ENCODE measurements around the gene HCN4.

HCN4 gene

DNA sequence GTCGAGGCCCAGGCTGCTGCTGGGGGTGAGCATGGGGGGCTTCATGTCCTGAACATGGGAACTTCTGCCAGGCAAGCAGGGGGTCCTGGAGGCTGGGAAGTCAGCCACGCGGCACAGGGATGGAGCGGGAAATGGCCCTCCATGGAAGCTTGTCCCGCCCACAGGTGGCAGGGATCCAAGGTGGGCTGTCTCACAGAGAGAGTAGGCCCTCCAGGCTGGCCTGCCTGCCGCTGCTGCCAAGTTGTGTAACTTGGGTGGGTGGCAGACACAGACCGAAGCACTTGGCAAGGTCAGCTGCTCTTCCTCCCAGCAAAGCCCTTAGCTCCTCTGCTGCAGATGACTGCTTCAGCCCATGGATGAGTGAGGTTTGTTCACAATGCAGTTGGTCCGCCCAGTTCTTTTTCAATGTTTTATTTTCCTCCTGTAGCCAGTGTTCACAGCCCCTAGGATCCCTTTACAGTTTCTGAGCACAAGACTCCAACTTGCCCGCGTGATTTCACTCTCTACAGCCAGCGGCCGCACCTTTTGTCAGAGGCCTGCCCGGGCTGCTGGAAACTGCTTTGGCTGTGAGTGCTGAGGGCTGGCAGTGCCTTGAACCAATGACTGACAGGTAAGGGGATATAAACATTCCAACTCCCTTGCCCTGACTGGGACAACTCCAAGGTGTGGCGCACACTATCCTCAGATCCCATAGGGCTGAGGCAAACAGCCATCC is 26.7 kb downstream of the HCN4 start:
- no peak for DNase-seq

DNA sequence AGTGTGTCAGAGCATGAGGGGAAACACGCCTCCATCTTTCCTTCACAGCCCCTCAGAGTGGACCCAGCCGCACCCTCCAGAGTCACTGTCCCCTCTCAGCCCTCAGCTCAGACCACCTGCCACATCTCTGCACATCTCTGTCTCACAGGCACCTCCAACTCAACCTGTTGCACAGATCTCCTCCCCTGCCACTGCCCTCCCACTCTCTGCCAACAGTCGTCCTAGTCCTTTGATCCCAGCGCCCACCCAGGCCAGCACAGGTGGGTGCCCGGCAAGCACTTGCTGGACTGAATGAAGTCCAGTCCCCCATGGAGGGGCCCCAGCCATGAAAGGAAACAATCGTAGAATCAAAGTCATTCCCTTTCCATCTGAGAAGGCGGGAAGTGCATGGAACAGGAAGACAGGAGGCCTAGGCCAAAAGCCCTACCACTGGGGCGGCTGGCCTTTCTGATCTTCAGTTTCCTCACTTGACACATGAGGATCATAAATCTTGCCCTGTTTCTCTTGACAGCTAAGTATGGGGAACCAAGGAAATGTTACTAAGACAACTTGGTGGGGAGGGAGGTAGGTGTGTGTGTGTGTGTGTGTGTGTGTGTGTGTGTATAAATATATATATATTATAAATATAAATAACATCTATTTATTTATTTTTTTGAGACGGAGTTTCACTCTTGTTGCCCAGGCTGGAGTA is 28.1 kb downstream of the HCN4 start:
- no peak for DNase-seq

- DNase-seq: no peak
Observed at GRCh38 chr15:73338606-73339374, 30.0 kb downstream of the HCN4 start.

DNA sequence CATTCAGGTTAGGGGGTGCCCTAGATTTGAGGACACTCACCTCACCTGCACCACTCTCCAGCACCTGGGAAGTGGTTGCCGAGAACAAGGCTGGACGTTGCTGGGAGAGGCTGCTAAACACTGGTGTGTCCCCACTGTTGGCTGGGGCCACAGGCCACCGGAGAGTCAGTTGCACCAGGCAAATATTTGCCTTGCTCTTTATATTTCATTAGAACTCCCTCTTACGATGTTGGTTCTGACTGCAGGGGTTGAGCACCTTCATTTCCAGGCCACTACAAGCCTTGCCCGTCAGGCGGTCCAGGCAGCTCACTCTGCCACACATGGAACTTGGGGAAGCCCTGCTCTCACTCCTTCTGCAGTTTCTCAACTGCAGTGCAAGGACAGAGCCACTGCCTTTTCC is 30.7 kb downstream of the HCN4 start:
- no peak for DNase-seq

- DNase-seq: no peak
Observed at GRCh38 chr15:73337187-73337586, 31.6 kb downstream of the HCN4 start.

GRCh38 chr15:73336756-73337155 is 32.0 kb downstream of the HCN4 start:
- DNase-seq: no peak

DNA sequence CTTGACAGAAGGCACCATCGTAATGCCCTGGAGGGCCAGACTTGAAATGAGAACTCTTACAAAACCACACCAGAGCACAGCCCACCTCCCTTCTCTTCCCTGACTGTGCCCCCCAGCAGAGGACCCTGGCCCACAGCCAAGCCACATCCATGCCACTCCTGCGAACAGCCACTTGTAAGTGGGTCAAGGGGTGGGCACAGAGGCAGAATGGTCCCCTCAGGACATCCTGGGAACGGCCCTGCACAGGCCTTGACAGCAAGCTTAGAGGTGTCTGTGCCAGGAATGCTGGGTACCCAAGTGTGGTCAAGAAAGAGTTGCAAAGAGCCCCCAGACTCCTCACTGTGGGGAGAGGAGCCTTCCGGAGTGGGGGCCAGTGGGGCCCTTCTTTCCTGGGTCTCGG is 33.3 kb downstream of the HCN4 start:
- DNase-seq: no peak

DNA sequence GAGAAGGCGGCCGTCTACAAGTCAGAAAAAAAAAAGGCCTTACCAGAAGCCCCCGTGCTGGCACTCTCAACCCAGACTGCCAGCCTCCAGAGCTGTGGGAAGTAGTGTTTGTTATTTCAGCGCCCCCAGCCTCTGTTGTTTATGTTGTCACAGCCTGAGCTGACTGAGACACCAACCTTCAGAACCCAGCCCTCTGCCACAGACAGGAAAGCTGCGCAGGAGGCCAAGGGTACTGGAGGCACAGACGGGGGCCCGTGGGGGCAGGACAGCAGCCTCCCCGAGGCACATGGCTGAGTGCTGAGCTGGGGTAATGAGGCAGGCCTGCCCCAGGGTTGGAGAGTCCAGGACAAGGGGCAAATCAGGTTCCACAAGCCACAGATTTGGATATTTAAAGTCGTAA is 33.7 kb downstream of the HCN4 start:
- DNase-seq: no peak

DNA sequence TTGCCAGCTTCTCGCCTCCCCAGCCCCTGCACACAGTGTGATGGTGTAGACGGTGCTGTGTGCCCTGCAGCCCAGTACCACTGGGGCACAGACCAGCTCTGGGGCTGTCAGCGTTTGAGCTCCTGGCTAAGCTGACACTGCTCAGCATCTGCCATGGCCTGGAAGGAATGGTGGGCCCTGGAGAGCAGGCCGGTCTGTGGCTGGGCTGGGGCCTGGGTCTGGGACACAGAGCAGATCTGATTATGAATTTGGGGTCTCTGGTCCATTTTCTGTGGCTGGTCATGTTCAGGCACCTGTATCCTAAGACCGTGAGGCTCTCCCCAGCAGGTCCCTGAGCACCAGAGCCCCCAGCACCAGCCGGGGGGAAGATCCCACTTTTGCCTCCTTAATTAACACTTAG is 34.7 kb downstream of the HCN4 start:
- no peak for DNase-seq

GRCh38 chr15:73333001-73333400 is 35.8 kb downstream of the HCN4 start:
- no peak for DNase-seq

DNA sequence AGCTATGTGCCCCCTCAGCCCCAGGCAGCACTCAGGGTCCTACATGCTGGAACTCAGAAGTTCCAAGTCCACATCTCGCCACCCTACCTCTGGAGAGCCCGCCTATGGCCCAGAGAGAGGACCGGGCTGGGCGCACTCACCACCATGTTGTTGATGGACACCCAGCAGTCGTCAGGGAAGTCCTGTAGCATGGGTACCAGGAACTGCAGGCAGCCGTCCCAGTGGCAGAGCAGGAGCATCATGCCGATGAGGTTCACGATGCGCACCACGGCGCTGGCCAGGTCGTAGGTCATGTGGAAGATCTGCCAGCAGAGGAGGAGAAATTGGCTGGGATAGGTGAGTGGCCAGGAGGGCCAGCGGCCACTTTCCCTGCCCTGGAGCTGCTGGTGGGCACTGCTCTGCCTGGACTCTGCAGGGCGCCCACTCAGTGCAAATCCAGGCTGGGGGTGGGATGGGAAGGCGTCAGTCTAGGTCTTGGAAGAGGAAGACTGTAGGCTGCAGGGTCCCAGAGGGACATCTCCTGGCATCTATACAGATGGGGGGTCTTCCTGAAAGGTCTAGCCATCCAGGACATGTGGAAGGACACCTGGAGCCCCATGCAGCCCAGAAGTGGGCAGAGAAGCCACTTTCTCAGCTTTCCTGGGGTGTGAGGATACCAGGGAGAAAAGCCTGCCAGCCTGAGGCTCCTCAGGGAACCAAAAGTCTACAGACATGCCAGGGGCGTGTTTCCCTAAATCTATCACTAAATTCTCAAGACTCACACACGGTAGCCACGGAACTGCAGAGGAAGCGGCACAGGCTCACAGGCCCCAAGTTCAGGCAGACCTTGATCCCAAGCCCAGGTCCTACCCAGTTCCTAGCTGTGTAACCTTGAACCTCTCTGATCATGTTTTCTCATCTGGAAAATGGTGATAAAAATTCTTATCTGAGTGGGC is 36.5 kb downstream of the HCN4 start:
- DNase-seq: no peak

- no peak for DNase-seq
Observed at GRCh38 chr15:73331501-73331900, 37.3 kb downstream of the HCN4 start.

- DNase-seq: no peak
Observed at GRCh38 chr15:73330206-73331051, 38.3 kb downstream of the HCN4 start.

GRCh38 chr15:73329501-73330200 is 39.1 kb downstream of the HCN4 start:
- DNase-seq: no peak

GRCh38 chr15:73328981-73329380 is 39.8 kb downstream of the HCN4 start:
- DNase-seq: no peak

GRCh38 chr15:73328149-73328820 is 40.5 kb downstream of the HCN4 start:
- no peak for DNase-seq

GRCh38 chr15:73326157-73326556 is 42.6 kb downstream of the HCN4 start:
- no peak for DNase-seq

- DNase-seq: no peak
Observed at GRCh38 chr15:73325191-73325861, 43.4 kb downstream of the HCN4 start.

- no peak for DNase-seq
Observed at GRCh38 chr15:73324496-73325170, 44.1 kb downstream of the HCN4 start.
